ENCODE measurements around the gene DLX1. TPM values are rescaled to one million over a fixed set of nuclear protein-coding genes. Genes with fewer than 3 reads are reported as not detected.

Gene DLX1
- total and polyA plus RNA-seq, 4 donors, result not detected

- no peak overlapping the region for H3K27ac ChIP-seq (ENCODE audit: low read depth in 1 of 2, low read length in 2 of 2)
- TF ChIP-seq HNF4A (conservative IDR thresholded peaks at IDR 0.05) (no peak), FOXA1 (IDR thresholded peaks at IDR 0.05) (no peak), YY1 (IDR thresholded peaks at IDR 0.05) (no peak), JUND (IDR thresholded peaks at IDR 0.05) (no peak), REST (IDR thresholded peaks at IDR 0.05) (no peak), FOXA2 (IDR thresholded peaks at IDR 0.05) (no peak), EGR1 (IDR thresholded peaks at IDR 0.05; ENCODE audit: low read depth in 2 of 2) (no peak), CTCF (IDR thresholded peaks at IDR 0.05; ENCODE audit: low read depth, low read length, missing input control) (no peak), GABPA (IDR thresholded peaks at IDR 0.05 in 1 of 2, conservative IDR thresholded peaks at IDR 0.05 in 1 of 2) (no peak), RAD21 (IDR thresholded peaks at IDR 0.05) (no peak), NR2F2 (IDR thresholded peaks at IDR 0.05) (no peak), ZBTB33 (IDR thresholded peaks at IDR 0.05) (no peak)
- no peak overlapping the region for H3K4me3 ChIP-seq (ENCODE audit: low read depth in 1 of 3, low read length in 3 of 3)
- H3K4me1 ChIP-seq (ENCODE audit: control insufficient read depth in 4 of 4, insufficient read depth in 4 of 4, low read length in 3 of 4), result peaks cover 8 to 26% (median 18%) of the 10 kb centered on the region in 4 donors
- H3K36me3 ChIP-seq (ENCODE audit: control insufficient read depth in 4 of 4, insufficient read depth in 3 of 4, low read depth in 1 of 4, low read length in 3 of 4), result no peaks in the 10 kb centered on the region
- no peak for DNase-seq (ENCODE audit: low spot score)
- 10% methylated on average over 19 of the region's 19 CpGs for WGBS
- peaks cover 12 to 56% (median 30%) of the 10 kb centered on the region in 4 donors for H3K27me3 ChIP-seq (ENCODE audit: control insufficient read depth in 4 of 4, insufficient read depth in 4 of 4, low read length in 3 of 4)
- H3K9me3 ChIP-seq (ENCODE audit: control insufficient read depth in 4 of 4, low read length in 3 of 4), result peaks cover 0 to 4% (median 0%) of the 10 kb centered on the region in 4 donors
- no peak overlapping the region for H3K9ac ChIP-seq (ENCODE audit: low read depth in 1 of 2, low read length in 2 of 2)
Observed at GRCh38 chr2:172092716-172093415, 7.6 kb downstream of the DLX1 start.

GRCh38 chr2:172093416-172094293, 8.3 kb downstream of the DLX1 start:
- Histone ChIP-seq H3K9ac (ENCODE audit: low read depth in 1 of 2, low read length in 2 of 2) (no peak overlapping the region), H3K27ac (ENCODE audit: low read depth in 1 of 2, low read length in 2 of 2) (no peak overlapping the region), H3K36me3 (ENCODE audit: control insufficient read depth in 4 of 4, insufficient read depth in 3 of 4, low read depth in 1 of 4, low read length in 3 of 4) (no peaks in the 10 kb centered on the region), H3K9me3 (ENCODE audit: control insufficient read depth in 4 of 4, low read length in 3 of 4) (peaks cover 0 to 2% (median 0%) of the 10 kb centered on the region in 4 donors), H3K27me3 (ENCODE audit: control insufficient read depth in 4 of 4, insufficient read depth in 4 of 4, low read length in 3 of 4) (peaks cover 12 to 53% (median 31%) of the 10 kb centered on the region in 4 donors), H3K4me3 (ENCODE audit: low read depth in 1 of 3, low read length in 3 of 3) (no peak overlapping the region), H3K4me1 (ENCODE audit: control insufficient read depth in 4 of 4, insufficient read depth in 4 of 4, low read length in 3 of 4) (peaks cover 8 to 23% (median 18%) of the 10 kb centered on the region in 4 donors)
- DNase-seq (ENCODE audit: low spot score), result no peak
- TF ChIP-seq JUND (IDR thresholded peaks at IDR 0.05) (no peak), GABPA (IDR thresholded peaks at IDR 0.05 in 1 of 2, conservative IDR thresholded peaks at IDR 0.05 in 1 of 2) (no peak), SP1 (IDR thresholded peaks at IDR 0.05) (no peak), HNF4G (IDR thresholded peaks at IDR 0.05) (no peak), CTCF (IDR thresholded peaks at IDR 0.05; ENCODE audit: low read depth, low read length, missing input control) (no peak)
- 17% methylated on average over 18 of the region's 18 CpGs for WGBS
